Iris pigment epithelial cell (primary cell): ENCODE data around the gene ASMT.
"Not testable (repeated sequence)": the region's sequence is repeated elsewhere in the genome, so short reads cannot be mapped to it uniquely, and the experiment has no call there.

Experiments used
- DNase-seq: peaks from one replicate; pipeline ENCODE4 v3.0.0-alpha.2; 2011; ENCODE audit warnings: low read depth

ASMT gene, protein sequence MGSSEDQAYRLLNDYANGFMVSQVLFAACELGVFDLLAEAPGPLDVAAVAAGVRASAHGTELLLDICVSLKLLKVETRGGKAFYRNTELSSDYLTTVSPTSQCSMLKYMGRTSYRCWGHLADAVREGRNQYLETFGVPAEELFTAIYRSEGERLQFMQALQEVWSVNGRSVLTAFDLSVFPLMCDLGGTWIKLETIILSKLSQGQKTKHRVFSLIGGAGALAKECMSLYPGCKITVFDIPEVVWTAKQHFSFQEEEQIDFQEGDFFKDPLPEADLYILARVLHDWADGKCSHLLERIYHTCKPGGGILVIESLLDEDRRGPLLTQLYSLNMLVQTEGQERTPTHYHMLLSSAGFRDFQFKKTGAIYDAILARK

DNA sequence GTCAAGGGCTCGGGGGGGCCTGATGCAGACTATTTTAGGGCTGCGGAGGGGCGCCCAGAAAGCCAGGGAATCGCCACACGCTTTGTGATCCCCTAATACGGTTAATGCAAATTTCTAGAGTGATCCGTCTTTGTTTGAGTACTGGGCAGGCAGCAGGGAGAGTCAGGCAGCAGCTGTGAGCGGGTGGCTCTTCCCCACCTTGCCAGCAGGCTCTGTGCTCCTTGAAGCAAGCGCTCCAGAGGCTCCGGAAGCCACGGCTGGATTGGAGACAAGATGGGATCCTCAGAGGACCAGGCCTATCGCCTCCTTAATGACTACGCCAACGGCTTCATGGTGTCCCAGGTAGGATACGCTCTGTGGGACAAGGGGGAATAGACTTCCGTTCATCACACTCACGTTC, at the start of gene ASMT:
Gene ASMT, plus strand, starts transcription at position 133 of the 400 bp plus-strand sequence. Its CDS starts 141 bp downstream, at position 274.
- no peak for DNase-seq

DNA sequence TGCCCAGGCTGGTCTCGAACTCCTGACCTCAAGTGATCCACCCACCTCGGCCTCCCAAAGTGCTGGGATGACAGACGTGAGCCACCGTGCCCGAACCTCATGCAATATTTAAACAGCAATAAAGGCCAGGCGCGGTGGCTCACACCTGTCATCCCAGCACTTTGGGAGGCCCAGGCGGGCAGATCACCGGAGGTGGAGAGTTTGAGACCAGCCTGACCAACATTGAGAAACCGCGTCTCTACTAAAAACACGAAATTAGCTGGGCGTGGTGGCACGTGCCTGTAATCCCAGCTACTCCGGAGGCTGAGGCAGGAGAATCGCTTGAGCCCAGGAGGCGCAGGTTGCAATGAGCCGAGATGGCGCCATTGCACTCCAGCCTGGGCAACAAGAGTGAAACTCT, 40.7 kb upstream of the ASMT start:
- not testable (repeated sequence) for DNase-seq

DNA sequence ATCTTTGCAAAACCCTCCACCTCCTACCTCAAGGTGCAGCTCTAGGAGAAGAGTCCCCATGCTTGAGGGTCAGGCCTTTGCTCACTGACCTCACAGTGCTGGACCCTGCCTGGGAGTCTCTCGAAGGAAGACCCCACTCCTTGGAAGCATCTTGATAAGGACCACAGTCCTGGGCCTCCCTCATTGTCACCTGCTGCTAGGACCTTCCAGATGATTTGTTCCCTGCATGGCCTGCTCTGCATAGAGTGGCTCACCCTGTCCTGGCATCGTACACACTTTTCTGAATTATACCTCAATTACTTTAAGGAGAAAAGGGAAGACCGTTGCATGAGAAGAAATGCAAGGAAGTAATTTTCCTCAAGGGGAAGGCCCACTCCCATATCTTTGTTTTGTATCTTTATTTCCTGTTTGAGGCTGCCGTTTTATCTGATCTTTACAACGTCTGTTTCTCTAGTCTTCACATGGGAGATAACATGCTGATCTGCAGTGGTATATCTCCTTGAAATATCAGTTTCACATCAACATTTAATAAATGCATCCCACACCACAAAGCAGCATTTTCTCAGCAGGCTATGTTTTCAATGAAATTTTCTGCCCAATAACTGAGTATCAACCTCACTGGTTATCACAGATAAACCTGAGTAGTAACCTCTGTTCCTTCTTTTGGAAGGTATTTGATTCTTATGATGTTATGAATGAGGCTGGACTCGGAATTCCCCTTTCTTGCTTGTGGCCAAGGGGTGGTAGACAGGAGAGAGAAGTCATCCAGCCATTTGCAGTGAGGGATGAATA, 38.5 kb upstream of the ASMT start:
- DNase-seq: no peak

DNA sequence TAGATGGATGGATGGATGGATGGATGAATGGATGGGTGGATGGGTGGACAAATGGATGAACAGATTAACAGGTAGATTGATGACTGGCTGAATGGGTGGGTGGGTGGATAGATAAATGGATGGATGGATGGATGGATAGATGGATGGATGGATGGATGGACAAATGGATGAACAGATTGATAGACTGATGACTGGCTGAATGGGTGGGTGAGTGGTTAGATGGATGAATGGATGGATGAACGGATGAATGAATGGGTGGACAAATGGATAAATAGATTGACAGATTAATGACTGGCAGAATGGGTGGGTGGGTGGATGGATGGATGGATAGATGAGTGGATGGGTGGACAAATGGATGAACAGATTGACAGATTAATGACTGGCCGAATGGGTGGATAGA, 37.0 kb upstream of the ASMT start:
- DNase-seq: no peak

DNA sequence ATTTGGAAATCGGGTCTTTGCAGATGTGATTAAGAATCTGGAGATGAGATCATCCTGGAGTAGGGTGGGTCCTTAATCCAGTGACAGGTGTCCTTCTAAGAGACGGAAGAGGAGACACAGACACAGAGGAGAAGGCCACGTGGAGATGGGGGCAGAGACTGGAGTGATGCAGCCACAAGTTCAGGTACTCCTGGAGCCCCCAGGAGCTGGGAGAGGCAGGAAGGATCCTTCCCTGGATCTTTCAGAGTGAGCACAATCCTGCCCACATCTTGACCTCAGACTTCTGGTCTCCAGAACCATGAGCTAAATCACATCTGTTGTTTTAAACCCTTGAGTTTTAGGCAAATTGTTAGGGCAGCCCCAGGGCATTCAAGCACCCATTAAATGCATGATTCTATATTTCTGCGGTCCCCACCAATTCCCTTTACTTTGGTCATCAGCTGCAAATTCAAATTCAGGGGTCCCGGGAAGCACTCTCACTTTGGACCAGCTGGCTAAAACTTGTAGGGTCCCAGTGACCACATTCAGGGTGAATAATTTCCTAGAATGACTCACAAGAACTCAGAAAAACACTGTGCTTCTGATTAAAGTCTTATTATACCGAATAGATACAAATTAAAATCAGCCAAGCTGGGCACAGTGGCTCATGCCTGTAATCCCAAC, 36.2 kb upstream of the ASMT start:
- DNase-seq: no peak

DNA sequence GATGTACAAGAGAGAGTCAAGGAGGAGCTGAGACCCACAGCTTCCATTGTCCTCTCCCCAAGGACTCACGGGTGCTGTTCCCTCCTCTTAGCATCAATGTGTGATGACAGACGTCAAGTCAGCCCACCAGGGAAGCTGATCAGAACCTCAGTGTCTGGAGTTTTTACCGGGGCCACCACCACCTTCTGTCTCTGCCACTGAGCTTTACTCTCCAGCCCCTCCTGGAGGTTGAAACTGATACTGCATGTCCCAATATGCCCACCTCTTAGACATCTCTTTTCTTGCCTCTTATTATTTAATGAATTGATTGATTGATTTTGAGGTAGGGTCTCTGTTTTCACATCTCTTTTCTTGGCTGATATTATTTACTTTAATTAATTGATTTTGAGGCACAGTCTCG, 33.7 kb upstream of the ASMT start:
- peak; percentile 29 for DNase-seq

DNA sequence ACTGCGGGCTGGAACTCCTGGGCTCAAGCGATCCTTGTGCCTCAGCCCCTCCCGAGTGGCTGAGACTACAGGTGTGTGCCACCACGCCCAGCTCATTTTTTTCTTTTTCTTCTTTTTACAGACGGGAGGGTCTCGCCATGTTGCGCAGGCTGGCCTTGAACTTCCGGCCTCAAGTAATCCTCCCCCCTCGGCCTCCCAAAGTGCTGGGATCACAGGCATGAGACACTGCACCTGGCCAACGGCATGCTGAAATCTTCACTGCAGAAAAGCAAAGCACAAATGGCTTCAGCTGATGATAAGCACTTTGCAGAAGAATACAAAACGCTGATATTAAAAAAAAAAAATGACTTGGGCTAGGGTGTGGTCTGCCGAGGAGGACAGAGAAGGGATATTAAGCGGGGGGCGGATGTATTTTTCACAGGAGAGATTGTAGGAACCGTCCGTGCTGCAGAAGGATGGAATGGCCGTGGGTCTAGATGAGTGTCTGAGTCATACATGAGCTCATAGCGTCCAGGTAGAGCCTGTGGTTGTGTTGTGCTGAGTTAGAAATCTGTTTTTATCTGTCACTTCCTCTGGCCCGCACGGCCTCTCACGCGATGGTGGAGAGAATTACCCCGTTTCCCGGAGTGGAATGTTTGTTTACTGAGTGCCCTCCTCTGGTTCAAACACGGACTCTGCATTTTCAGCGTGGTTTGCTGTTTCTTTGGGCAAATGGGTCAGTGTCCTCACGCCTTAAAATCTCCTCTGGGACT, 32.0 kb upstream of the ASMT start:
- peak; percentile 26 for DNase-seq

DNA sequence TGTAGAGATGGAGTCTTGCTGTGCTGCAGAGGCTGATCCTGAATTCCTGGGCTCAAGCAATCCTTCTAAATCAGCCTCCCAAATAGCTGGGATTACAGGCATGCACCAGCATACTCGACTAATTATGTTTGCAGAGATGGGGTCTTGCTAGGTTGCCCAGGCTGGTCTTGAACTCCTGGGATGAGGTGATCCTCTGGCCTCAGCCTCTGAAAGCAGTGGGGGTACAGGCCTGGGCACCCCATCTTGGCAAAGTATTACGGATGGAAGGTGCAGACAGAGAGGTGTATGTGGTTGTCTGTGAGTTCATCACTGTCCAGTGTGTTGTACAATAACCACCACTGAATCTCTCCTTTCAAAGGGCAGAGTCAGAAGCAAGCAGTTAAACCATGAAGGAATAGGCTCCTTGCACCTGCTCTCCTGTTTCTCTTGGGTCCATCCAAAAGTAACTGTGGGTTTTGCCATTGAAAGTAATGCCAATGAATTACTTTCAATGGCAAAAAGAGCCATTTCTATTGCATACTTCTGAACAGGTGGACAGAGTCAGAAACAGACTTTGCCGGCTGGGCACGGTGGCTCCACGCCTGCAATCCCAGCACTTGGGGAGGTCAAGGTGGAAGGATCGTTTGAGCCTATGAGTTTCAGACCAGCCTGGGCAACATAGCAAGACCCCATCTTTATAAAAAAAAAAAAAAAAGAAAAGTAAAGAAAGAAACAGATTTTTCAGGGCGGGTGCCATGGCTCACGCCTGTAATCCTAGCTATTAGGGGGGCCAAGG, 30.4 kb upstream of the ASMT start:
- DNase-seq: no peak

DNA sequence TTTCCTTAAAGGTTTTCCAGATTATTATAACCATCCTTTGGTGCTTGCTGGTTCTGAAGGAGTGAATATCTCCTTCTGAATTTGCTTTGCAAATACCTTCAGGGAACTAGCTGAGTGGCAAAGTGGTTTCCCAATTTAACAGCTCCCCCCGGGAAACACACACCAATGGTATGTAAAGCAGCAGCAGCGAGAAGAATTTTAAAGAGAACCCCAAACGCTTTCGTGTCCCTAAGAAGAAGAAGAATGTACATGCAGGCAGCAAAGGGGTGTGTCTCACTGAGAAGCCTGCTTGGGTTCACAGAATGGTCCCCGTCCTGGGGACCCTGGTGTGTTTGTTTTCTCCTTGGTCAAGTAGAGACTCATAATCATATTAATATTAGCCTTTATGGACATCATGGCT, 27.7 kb upstream of the ASMT start:
- no peak for DNase-seq

DNA sequence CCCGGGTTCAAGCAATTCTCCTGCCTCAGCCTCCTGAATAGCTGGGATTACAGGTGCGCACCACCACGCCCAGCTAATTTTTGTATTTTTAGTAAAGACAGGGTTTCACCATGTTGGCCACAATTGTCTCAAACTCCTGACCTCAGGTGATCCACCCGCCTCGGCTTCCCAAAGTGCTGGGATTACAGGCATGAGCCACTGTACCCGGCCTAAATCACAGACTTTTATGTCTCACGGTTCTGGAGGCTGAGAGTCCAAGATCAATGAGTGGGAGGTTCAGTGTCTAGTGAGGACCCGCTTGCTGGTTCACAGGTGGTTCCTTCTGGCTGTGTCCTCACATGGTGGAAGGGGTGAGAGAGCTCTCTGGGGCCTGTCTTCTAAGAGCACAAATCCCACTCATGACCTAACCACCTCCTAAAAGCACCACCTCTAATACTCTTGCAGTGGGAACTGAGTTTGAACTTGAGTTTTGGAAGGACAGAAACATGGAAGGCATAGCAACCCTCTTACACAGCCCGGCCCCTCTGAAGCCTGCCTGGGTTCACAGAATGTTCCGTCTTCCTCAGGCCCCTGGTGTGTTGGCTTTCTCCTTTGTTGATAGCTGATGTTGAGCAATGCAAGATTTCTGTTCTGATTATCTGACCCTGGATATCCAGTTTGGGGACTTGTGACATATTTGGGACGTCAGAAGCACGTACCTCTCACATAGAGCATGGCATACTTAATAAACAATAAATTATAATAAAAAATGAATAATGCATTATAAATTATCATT, 25.3 kb upstream of the ASMT start:
- DNase-seq: no peak

DNA sequence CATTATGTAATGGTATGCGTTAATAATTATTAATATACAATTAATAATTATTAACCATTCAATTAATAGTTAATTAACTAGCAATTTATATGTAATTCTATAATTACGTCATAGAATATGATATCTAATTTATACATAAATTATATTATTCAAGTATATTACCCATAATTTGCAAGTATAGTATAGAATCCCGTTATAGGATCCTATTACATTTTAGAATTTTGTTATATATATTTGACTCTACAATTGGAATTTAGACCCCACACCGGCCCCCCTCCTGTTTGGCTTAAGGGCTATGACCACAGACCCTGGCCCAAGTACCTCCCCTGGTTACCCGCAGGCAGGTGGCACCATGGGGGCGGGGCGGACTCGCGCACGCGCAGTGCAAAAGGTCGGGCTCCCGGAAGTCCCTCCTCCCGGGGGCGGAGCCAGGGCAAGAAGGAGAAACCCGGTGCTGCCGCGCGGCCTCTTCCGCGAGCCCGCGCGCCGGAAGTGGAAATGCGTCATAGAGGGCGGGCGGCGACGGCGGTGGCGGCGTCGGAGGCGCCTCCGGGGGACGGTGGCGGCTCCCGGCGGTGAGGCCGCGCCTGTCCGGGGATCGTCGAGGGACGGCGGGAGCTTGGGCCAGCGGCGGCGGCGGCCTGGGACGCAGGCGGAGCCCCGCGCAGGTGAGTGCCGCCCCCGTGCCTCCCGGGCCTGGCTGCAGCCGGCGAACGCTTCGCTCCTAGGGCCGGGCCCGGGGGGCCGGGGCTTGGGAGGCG, 23.6 kb upstream of the ASMT start, which contains the start of gene AKAP17A:
Gene AKAP17A, plus strand, starts transcription at position 503 of the 761 bp plus-strand sequence. CDS start 1,859 bp downstream, outside the sequence.
- DNase-seq: peak; percentile 90

DNA sequence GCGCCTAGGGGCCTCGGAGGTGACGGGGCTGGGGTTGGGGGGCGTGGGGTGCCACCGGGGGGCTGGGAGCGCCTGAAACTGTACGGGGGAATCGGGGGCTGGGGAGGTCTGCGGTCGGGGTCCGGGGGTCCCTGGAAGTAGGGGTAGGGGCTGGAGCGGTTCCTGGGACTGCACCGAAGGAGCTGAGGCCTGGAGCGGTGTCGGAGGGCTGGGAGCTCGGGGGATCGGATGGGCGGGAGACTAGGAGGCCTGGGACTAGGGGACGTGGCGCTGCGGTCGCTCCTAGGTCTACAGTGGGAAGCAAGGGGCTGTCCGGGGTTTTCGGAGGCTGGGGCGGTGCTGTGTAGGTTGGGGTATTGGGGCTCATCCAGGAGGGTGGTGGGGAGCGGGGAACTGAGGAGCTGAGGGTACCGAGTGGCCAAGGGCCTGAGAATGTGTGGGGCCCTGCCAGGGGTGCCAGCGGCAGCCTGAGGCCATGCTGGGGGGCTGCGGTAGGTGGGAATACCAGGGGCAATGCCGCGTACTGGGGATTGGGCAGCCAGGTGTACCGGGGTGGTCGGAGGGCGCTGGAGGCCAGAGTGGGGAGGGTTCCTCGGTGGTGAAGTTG, 22.9 kb upstream of the ASMT start:
- peak; percentile 15 for DNase-seq

DNA sequence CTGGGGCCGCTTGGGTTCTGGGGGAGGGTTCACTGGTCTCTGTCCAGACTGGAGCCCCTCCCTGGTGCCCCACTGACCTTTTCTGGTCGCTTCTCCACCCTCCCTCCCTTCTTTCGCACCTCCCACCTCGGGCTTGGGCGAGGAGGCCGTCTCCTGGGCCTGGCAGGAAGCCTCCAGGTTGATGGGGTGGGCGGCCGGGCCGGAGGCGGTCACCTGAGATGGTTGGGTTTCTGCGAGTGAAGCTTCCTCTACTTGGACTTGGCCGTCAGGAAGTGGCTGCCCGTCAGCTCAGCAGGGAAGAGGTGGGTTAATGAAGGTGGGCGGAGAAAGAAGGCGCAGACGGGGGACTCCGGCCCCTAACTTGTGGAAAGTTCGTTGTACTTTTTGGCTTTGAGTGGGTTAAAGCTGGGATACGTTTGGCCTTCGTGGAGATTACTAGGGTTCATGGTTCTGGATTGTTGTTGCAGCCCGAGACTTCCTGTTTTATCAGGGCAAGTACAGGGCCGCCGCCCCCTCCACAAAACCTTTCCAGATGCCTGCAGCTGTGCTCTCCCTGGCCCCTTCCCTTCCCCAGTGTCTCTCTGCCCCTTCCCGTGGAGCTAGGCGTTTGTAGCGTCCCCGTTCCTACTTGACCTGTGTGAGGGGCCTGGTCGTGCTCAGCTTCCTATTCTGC, 22.3 kb upstream of the ASMT start:
- peak; percentile 35 for DNase-seq

DNA sequence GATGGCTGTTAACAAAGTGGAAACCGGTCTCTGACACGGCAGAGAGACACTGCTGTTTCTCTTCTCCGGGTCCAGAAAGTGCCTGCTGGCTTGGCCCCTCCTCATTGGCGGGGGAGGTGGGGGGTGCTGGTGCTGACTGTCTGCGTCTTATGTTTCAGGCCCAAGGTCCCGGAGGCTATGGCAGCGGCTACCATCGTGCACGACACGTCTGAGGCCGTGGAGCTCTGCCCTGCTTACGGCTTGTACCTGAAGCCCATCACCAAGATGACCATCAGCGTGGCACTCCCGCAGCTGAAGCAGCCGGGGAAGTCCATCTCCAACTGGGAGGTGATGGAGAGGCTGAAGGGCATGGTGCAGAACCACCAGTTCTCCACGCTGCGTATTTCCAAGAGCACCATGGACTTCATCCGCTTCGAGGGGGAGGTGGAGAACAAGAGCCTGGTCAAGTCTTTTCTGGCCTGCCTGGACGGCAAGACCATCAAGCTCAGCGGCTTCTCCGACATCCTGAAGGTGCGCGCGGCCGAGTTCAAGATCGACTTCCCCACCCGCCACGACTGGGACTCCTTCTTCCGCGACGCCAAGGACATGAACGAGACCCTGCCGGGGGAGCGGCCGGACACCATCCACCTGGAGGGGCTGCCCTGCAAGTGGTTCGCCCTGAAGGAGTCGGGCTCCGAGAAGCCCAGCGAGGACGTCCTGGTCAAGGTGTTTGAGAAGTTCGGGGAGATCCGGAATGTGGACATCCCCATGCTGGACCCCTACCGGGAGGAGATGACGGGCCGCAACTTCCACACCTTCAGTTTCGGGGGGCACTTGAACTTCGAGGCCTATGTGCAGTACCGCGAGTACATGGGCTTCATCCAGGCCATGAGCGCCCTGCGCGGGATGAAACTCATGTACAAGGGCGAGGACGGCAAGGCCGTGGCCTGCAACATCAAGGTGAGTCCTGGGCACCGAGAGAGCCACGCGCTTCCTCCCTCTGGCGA, 21.3 kb upstream of the ASMT start:
- no peak for DNase-seq

DNA sequence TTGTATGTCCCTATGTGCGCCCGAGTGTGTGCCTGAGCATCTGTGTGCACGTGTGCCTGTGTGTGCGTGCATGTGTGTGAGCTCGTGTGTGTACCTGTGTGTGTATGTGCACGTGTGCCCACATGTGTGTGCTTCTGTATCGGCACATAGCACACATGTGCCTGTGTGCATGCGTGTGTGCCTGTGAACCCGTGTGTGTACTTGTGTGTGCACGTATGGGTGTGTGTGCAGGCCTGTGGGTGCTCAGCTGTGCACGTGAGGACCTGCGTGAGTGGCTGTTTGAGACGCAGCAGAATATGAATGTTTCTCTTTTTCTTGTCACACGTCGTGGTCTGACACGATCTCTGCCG, 19.2 kb upstream of the ASMT start:
- DNase-seq: no peak

DNA sequence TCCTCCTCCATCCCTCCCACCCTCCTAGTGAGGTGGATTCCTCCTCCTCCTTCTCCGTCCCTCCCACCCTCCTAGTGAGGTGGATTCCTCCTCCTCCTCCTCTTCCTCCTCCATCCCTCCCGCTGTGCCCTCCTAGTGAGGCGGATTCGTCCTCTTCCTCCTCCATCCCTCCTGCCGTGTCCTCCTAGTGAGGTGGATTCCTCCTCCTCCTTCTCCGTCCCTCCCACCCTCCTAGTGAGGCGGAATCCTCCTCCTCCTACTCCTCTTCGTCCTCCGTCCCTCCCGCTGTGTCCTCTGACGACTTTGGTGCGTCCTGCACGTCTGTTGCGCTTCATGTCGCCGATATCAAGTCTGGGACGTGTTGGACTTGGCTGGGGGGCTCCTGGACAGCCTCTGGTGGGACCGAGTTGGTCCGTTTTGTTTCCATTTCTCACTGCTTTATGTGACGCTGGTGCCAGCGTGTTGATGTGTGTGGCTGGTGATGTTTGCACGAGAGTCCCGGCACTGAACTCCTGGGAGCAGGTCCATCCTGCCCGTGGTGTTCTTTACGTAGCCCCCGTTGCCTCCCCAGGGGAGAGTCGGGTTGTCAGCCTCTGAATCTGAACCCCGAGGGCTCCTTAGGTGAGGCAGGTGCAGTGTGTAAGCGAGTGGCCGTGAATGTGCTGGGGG, 18.0 kb upstream of the ASMT start:
- DNase-seq: no peak
